SH-SY5Y (cell line): ENCODE results near the gene COL13A1.

ENCODE experiments used
- GATA2 ChIP-seq: IDR thresholded peaks from 2 replicates; pipeline ENCODE4 v1.6.1; 2011; ENCODE audit warnings: mild to moderate bottlenecking, low read depth, low read length
- GATA3 ChIP-seq: IDR thresholded peaks from 2 replicates; pipeline ENCODE4 v1.6.1; 2011; ENCODE audit warnings: low read depth, mild to moderate bottlenecking, low read length, moderate library complexity

- TF ChIP-seq GATA3, result no peak
- no peak for TF ChIP-seq GATA2
Measured at GRCh38 chr10:69973678-69974077, 172.0 kb downstream of the COL13A1 start.
